KMS-11 (cell line): ENCODE data around the gene PLXNA4.

Source experiments
- H2AFZ ChIP-seq: fragments of 200-600 bp; sonication (generic); 2 replicates; pipeline ENCODE4 v1.6.1; 2016; ENCODE audit warnings: antibody characterized with exemption, mixed run types, low read depth
- H3K27ac ChIP-seq: fragments of 200-600 bp; sonication (generic); 2 replicates; pipeline ENCODE4 v1.6.1; 2016; ENCODE audit warnings: mild to moderate bottlenecking, mixed run types
- H3K27me3 ChIP-seq: fragments of 200-600 bp; sonication (generic); 2 replicates; pipeline ENCODE4 v1.6.1; 2017; ENCODE audit warnings: mild to moderate bottlenecking, low read depth, mixed run types, moderate library complexity; ENCODE audit not compliant: insufficient read depth
- H3K36me3 ChIP-seq: fragments of 200-600 bp; sonication (generic); 2 replicates; pipeline ENCODE4 v1.6.1; 2017; ENCODE audit warnings: mild to moderate bottlenecking, mixed run types; ENCODE audit not compliant: insufficient read depth
- H3K4me1 ChIP-seq: fragments of 200-600 bp; sonication (generic); 2 replicates; pipeline ENCODE4 v1.6.1; 2016; ENCODE audit warnings: mild to moderate bottlenecking, low read depth, mixed run types; ENCODE audit not compliant: poor library complexity, severe bottlenecking
- H3K4me2 ChIP-seq: fragments of 200-600 bp; sonication (generic); 2 replicates; pipeline ENCODE4 v1.7.0; 2016; ENCODE audit warnings: mild to moderate bottlenecking, mixed run types
- H3K4me3 ChIP-seq: fragments of 200-600 bp; sonication (generic); IDR thresholded peaks from 2 replicates; pipeline ENCODE4 v1.6.1; 2017; ENCODE audit warnings: low read depth, low read length, mixed read lengths; ENCODE audit not compliant: insufficient read depth
- H3K79me2 ChIP-seq: fragments of 200-600 bp; sonication (generic); 2 replicates; pipeline ENCODE4 v1.6.1; 2016; ENCODE audit warnings: low read depth, mixed run types; ENCODE audit not compliant: insufficient read depth
- H3K9ac ChIP-seq: fragments of 200-600 bp; sonication (generic); 2 replicates; pipeline ENCODE4 v1.6.1; 2016; ENCODE audit warnings: mild to moderate bottlenecking, mixed run types
- H4K20me1 ChIP-seq: fragments of 200-600 bp; sonication (generic); 2 replicates; pipeline ENCODE4 v1.6.1; 2016; ENCODE audit warnings: mild to moderate bottlenecking, mixed run types; ENCODE audit not compliant: insufficient read depth
- CTCF ChIP-seq: fragments of 200-600 bp; sonication (generic); conservative IDR thresholded peaks from 2 replicates; pipeline ENCODE4 v1.6.1; 2017; ENCODE audit warnings: low read depth, mild to moderate bottlenecking, antibody characterized with exemption, low read length, moderate library complexity, mixed read lengths

PLXNA4 gene

GRCh38 chr7:132364226-132364625 is 212.0 kb downstream of the PLXNA4 start:
- no peaks in the 10 kb centered on the region for H3K4me1 ChIP-seq
- H3K36me3 ChIP-seq = no peaks in the 10 kb centered on the region
- no peak overlapping the region for H3K27ac ChIP-seq
- H2AFZ ChIP-seq = no peak overlapping the region
- H3K79me2 ChIP-seq = no peaks in the 10 kb centered on the region
- H3K27me3 ChIP-seq = no peaks in the 10 kb centered on the region
- no peak overlapping the region for H3K4me3 ChIP-seq
- no peaks in the 10 kb centered on the region for H4K20me1 ChIP-seq
- TF ChIP-seq CTCF = no peak
- no peak overlapping the region for H3K4me2 ChIP-seq
- H3K9ac ChIP-seq = no peak overlapping the region

- Histone ChIP-seq H3K4me2 (no peak overlapping the region), H3K4me3 (no peak overlapping the region), H3K36me3 (no peaks in the 10 kb centered on the region), H4K20me1 (no peaks in the 10 kb centered on the region), H2AFZ (no peak overlapping the region), H3K27me3 (no peaks in the 10 kb centered on the region), H3K4me1 (no peaks in the 10 kb centered on the region), H3K27ac (no peak overlapping the region), H3K79me2 (no peaks in the 10 kb centered on the region), H3K9ac (no peak overlapping the region)
- TF ChIP-seq CTCF = no peak
Measured at GRCh38 chr7:132362059-132362458, 214.2 kb downstream of the PLXNA4 start.

GRCh38 chr7:132361146-132361545 is 215.1 kb downstream of the PLXNA4 start:
- no peak overlapping the region for H2AFZ ChIP-seq
- no peaks in the 10 kb centered on the region for H3K79me2 ChIP-seq
- TF ChIP-seq CTCF = no peak
- no peaks in the 10 kb centered on the region for H3K27me3 ChIP-seq
- H3K9ac ChIP-seq = no peak overlapping the region
- H3K36me3 ChIP-seq = no peaks in the 10 kb centered on the region
- H4K20me1 ChIP-seq = no peaks in the 10 kb centered on the region
- no peaks in the 10 kb centered on the region for H3K4me1 ChIP-seq
- H3K27ac ChIP-seq = no peak overlapping the region
- no peak overlapping the region for H3K4me3 ChIP-seq
- H3K4me2 ChIP-seq = no peak overlapping the region

- H3K27ac ChIP-seq = no peak overlapping the region
- no peaks in the 10 kb centered on the region for H3K27me3 ChIP-seq
- TF ChIP-seq CTCF = no peak
- H3K36me3 ChIP-seq = no peaks in the 10 kb centered on the region
- no peak overlapping the region for H2AFZ ChIP-seq
- no peaks in the 10 kb centered on the region for H3K4me1 ChIP-seq
- no peaks in the 10 kb centered on the region for H4K20me1 ChIP-seq
- H3K79me2 ChIP-seq = no peaks in the 10 kb centered on the region
- no peak overlapping the region for H3K4me3 ChIP-seq
- H3K4me2 ChIP-seq = no peak overlapping the region
- no peak overlapping the region for H3K9ac ChIP-seq
Measured at GRCh38 chr7:132359743-132360142, 216.5 kb downstream of the PLXNA4 start.
